Metanephros (tissue), 2 donors: ENCODE measurements around the gene B4GALT3. TPM values are rescaled to one million over a fixed set of nuclear protein-coding genes. Genes with fewer than 3 reads are reported as not detected.

ENCODE experiments used
- small RNA-seq: library from RNA; depleted of rRNA; stranded (forward); fragments of <200 nt; gene quantifications from one replicate; pipeline ENCODE3, GENCODE V24; 2014; ENCODE audit warnings: low replicate concordance
- total RNA-seq: library from RNA; depleted of rRNA; stranded (reverse); fragments of >200 nt; gene quantifications from one replicate; pipeline ENCODE4 v1.2.3, GENCODE V29; 2014

The B4GALT3 gene
- 40.8 TPM for total RNA-seq

DNA sequence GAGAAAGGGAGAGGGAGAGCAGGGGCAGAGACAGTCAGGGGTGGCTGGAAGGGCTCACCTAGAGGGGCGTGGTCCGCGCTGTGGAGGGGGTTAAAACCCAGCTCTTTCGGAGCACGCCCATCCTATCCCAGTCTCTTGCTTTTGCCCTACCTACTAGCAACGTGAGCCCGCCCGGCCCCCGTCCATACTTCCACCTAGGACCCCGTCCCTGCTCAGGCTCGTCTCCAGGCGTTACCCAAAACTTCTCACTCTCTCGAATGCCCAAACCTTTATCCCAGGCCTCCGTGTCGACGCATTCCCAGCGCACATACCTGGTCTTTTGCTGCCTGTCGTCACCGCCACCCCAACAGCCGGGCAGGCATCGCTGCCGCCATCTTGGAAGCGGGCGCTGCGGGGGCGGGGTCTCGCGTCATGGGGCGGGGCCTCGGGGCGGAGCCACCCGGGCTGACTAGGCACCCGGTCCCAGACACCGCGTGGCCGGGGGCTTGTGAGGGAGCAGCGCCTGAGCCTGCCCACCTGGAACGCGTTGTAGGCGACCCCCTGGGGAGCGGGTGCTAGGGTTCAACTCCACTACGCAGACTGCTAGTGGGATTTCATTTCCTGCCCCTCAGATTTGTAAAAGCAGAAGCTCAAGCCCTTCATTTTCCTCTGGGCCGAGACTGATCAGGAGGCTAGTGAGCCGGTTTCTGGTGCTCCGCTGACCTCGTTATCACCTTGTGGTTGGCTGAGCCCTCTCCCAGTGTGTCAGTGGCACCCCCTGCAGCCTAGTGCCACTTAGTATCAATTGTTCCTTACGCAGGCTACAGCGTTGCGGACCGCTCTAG lies at the start of gene B4GALT3:
TSS of gene B4GALT3 (minus strand) at position 396 of the 824 bp plus-strand sequence. CDS start 1,447 bp downstream, outside the sequence.

GRCh38 chr1:161225534-161226319 lies 48.4 kb upstream of the B4GALT3 start, which contains the start of gene TOMM40L:
TSS of gene TOMM40L (plus strand) at chr1:161226060. CDS start at chr1:161226490, 430 bp downstream.

DNA sequence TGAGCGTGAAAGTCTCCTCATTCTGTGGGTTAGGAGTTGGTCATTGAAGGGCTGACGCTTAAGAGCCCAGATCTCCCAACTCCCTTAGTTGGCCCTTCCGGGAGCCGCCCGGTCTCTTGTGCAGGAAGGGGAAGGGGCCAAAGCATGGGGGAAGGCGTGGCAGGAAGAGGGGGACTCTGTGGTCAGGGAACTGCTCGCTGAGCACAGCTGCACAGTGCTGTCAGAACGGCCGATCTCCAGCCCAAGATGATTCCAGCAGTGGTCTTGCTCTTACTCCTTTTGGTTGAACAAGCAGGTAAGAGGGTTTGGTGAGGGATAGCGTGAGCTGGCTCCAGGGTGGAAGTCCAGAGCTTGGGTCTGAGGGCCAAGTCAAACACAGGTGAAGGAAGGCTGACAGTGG lies 37.8 kb upstream of the B4GALT3 start, which contains the start of gene FCER1G:
TSS of gene FCER1G (plus strand) at position 220 of the 400 bp plus-strand sequence. CDS start at position 247, 27 bp downstream.

GRCh38 chr1:161201836-161202712 lies 24.8 kb upstream of the B4GALT3 start, which contains the start of gene NDUFS2:
TSS of gene NDUFS2 (plus strand) at chr1:161202367. CDS start at chr1:161202386, 19 bp downstream.

DNA sequence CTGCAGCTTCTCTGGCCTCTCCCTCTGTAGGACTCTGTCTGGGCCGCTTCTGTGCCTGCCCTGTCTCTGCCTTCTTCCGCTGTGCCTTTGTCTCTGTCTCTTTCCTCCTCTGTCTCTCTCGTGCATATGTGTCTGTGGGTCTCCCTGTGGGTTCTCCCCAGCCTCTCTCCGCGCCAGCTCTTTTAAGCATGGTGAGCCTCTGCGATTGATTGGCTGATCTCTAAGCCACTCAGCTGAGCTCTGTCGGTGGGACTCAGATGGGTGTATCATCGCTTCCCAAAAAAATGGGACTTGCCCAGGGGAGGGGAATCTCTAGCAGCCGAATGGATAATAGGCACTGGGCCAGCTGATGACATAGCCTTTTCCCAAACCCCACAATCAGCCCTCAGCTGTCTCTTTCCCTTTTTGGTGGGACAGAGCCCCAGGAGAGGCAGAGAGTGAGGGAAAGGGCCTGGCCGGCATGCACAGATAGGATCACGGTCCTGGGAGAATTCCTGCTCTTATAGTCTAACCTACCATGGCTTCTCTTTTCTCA lies 21.7 kb upstream of the B4GALT3 start, which contains the start of gene ADAMTS4:
TSS of gene ADAMTS4 (minus strand) at position 158 of the 535 bp plus-strand sequence. CDS start 427 bp downstream, outside the sequence.

DNA sequence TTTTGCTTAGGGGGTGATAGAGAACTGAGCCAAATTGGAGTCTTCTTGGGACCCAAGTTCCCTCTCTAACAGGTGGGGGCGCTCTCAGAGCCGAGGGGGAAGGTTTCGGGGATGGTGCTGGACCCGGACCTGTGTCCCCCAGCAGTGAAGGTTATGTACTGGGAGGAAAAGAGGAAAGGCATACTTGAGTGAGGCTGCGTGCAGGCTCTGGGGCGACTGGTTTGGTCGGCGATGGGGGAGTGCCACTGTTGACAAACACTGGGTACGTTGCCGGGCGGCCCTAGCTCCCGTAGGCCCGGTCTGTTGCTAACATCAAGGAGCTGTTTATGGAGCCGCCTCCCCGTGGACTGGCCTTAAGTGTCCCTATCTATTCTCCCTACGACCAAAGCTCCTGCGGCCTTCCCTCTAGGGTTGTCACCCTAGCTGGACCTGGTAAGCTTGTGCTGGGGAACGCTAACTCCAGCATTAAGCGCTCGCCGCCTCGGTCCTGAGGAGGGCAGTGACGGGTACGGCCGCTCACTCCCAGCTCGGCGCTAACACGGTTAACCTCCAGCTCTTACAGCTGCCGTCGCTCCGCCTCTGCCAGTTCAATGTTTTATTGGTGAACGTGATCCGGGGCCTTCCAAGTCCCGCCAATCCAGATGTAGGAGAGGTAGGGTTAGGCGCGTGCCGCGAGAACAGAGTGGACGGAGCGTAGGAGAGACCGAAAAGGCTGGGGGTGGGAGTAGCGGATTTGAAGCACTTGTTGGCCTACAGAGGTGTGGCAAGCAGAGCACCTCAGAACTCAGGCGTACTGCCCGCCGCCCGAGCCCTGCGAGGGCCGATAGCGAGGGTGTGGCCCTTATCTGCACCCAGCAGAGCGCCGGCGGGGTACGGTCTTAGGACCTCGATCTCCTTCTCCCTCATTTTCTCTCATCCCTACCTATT lies 11.3 kb downstream of the B4GALT3 start, which contains the start of gene PPOX:
TSS of gene PPOX (plus strand) at position 685 of the 927 bp plus-strand sequence. CDS start 422 bp downstream, outside the sequence.

GRCh38 chr1:161159087-161159912 lies 18.0 kb downstream of the B4GALT3 start, which contains the start of gene USP21:
TSS of gene USP21 (plus strand) at chr1:161159500. CDS start at chr1:161160641, 1,141 bp downstream.

DNA sequence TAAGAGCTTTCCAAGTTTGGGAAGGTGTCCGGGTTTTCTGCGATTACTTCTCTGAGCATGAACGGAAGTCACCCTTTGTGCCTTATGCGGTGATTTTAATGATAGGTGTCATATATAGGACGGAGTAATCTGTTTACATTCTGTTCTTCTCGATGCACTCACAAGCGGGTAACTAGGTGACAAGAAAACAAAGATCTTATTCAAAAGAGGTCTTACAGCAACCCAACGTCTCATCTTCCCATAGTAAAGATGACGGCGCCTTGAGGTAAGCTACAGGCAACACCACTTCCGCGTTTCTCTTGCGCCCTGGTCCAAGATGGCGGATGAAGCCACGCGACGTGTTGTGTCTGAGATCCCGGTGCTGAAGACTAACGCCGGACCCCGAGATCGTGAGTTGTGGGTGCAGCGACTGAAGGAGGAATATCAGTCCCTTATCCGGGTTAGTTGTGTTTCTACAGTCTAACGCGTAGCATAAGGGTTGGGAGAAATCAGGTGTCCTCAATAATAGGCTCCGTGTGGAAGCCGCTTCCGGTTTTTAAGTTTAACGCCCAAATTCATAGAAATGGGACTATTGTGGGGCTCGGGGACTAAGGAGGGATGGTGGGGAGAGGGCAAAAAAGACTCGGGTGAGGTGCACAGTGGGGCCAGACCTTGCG lies 23.5 kb downstream of the B4GALT3 start, which contains the start of gene UFC1:
TSS of gene UFC1 (plus strand) at position 297 of the 656 bp plus-strand sequence. CDS start at position 317, 20 bp downstream.

DNA sequence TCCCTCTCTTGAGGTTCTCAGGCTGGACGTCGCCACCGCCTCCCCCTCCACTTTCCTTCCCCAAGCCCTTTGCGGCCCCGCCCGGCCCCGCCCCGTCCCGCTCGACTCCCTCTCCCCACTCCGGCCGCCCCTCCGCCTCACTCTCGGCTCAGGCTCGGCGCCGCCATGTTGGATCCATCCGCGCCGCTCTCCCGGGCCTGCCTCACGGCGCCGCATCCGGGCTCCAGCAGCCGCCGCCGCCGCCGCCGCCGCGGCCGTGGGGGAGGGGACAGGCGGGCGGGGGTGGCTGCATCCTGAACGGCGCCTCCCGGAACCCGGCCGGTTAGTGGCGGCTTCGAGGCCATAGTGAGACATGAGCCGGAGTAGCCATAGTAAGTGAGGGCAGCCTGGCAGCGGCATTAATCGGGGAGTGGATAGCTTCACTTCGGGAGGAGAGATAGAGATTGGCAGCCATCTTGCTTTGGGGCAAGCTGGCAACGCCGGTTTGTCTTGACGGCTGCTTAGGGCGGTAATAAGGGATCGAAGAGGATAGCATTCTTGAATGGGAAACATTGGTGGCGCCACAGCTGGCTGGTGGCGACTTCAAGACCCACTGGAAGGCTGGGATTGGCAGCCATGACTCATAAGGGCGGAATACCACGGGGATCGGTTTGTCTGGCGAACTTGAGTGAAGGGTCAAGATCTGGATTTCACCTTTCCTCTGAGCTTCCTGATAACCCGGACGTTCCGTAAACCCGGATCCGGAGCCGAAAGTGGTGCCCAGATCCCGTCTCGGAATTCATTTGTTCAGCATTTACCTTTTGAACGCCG lies 44.7 kb downstream of the B4GALT3 start, which contains the start of gene DEDD:
TSS of gene DEDD (minus strand) at position 258 of the 810 bp plus-strand sequence. CDS start 8,205 bp downstream, outside the sequence.

Small RNA genes within 50 kb of the gene (small RNA-seq; reads per million reads assigned to genes)
- gene RF01225: not detected

Other genes with a start within 250 kb of the B4GALT3 start
- gene ITLN2, start 222.7 kb downstream of the B4GALT3 start, total RNA-seq: not detected
- 96.5 TPM for gene F11R, start 156.4 kb downstream of the B4GALT3 start, total RNA-seq
- 56.5 TPM for gene TSTD1, start 138.5 kb downstream of the B4GALT3 start, total RNA-seq
- gene USF1, start 131.5 kb downstream of the B4GALT3 start, total RNA-seq: 63.2 TPM
- gene ARHGAP30, start 107.6 kb downstream of the B4GALT3 start, total RNA-seq: 5.5 TPM
- 6.3 TPM for gene NECTIN4, start 87.9 kb downstream of the B4GALT3 start, total RNA-seq
- gene KLHDC9, start 79.1 kb downstream of the B4GALT3 start, total RNA-seq: 10.7 TPM
- gene PFDN2, start 59.5 kb downstream of the B4GALT3 start, total RNA-seq: 16.2 TPM
- gene NIT1, start 59.4 kb downstream of the B4GALT3 start, total RNA-seq: 43.4 TPM
- gene DEDD, start 44.8 kb downstream of the B4GALT3 start, total RNA-seq: 22.9 TPM
- 58.5 TPM for gene UFC1, start 23.5 kb downstream of the B4GALT3 start, total RNA-seq
- 27.8 TPM for gene USP21, start 18.0 kb downstream of the B4GALT3 start, total RNA-seq
- 26.1 TPM for gene PPOX, start 11.1 kb downstream of the B4GALT3 start, total RNA-seq
- 1.3 TPM for gene ADAMTS4, start 21.5 kb upstream of the B4GALT3 start, total RNA-seq
- 161 TPM for gene NDUFS2, start 24.9 kb upstream of the B4GALT3 start, total RNA-seq
- 21.9 TPM for gene FCER1G, start 37.8 kb upstream of the B4GALT3 start, total RNA-seq
- gene APOA2, start 46.1 kb upstream of the B4GALT3 start, total RNA-seq: 0.70 TPM
- 13.1 TPM for gene TOMM40L, start 48.6 kb upstream of the B4GALT3 start, total RNA-seq
- gene NR1I3, start 60.7 kb upstream of the B4GALT3 start, total RNA-seq: 0.23 TPM
- 1.3 TPM for gene PCP4L1, start 81.2 kb upstream of the B4GALT3 start, total RNA-seq
- gene MPZ, start 132.5 kb upstream of the B4GALT3 start, total RNA-seq: 8.2 TPM
- 104 TPM for gene SDHC, start 136.9 kb upstream of the B4GALT3 start, total RNA-seq
- 0.82 TPM for gene CFAP126, start 190.4 kb upstream of the B4GALT3 start, total RNA-seq